Endothelial cell of umbilical vein (primary cell): ENCODE data around the gene POU2F3.

Source experiments
- EZH2 ChIP-seq: IDR thresholded peaks from 2 replicates; pipeline ENCODE4 v1.6.1; 2012; ENCODE audit warnings: borderline replicate concordance, low read depth, mild to moderate bottlenecking, moderate library complexity, low read length, inconsistent platforms; ENCODE audit not compliant: severe bottlenecking
- FOS ChIP-seq: IDR thresholded peaks from 2 replicates; pipeline ENCODE4 v1.6.1; 2011; ENCODE audit warnings: mild to moderate bottlenecking, low read length, moderate library complexity, borderline replicate concordance; ENCODE audit not compliant: insufficient read depth
- JUN ChIP-seq: IDR thresholded peaks from 2 replicates; pipeline ENCODE4 v1.6.1; 2011; ENCODE audit warnings: borderline replicate concordance, low read depth; ENCODE audit not compliant: insufficient read length, insufficient read depth
- POLR2A ChIP-seq: IDR thresholded peaks from 2 replicates; pipeline ENCODE4 v1.6.1; 2012; ENCODE audit warnings: low read depth, mild to moderate bottlenecking, control low read depth, low read length
- TF ChIP-seq, protein P1 (sequence below), 2 donors: IDR thresholded peaks; 1 replicate in 1 of 2; 2 replicates in 1 of 2; pipeline ENCODE4 v1.5.1; 2011; ENCODE audit warnings: low read length in 2 of 2, mild to moderate bottlenecking in 2 of 2, moderate library complexity in 2 of 2, control low read depth in 1 of 2, inconsistent platforms in 1 of 2, low read depth in 1 of 2; ENCODE audit not compliant: insufficient read depth in 1 of 2; ENCODE audit errors: extremely low read depth in 1 of 2
- TF ChIP-seq, protein P2 (sequence below): IDR thresholded peaks from 2 replicates; pipeline ENCODE4 v1.6.1; 2011; ENCODE audit not compliant: insufficient read depth, insufficient read length

DNA sequence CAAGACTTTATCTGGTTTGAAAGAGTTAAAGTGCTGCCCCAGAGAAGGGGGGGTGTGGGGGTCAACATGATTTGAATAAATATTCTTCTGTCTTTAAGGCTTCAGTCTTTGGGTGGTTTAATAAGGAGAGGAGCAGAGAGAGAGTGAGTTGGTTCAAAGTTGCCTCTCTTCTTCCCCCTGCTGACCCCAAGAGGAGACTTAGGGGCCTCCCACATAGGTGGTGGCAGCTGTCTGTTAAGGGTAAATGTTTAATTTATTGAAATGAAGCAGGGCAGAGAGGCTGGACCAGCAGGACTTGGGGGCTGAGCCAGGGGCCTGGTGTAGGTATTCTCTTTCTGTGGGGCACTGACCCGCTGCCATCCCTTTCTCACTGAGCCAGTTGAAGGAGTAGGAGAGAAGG is 5.5 kb downstream of the POU2F3 start:
- TF ChIP-seq JUN: no peak
- TF ChIP-seq POLR2A: no peak
- TF ChIP-seq, protein P1, sequence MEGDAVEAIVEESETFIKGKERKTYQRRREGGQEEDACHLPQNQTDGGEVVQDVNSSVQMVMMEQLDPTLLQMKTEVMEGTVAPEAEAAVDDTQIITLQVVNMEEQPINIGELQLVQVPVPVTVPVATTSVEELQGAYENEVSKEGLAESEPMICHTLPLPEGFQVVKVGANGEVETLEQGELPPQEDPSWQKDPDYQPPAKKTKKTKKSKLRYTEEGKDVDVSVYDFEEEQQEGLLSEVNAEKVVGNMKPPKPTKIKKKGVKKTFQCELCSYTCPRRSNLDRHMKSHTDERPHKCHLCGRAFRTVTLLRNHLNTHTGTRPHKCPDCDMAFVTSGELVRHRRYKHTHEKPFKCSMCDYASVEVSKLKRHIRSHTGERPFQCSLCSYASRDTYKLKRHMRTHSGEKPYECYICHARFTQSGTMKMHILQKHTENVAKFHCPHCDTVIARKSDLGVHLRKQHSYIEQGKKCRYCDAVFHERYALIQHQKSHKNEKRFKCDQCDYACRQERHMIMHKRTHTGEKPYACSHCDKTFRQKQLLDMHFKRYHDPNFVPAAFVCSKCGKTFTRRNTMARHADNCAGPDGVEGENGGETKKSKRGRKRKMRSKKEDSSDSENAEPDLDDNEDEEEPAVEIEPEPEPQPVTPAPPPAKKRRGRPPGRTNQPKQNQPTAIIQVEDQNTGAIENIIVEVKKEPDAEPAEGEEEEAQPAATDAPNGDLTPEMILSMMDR (IDR thresholded peaks at IDR 0.05; ENCODE audit: extremely low read depth in 1 of 2, insufficient read depth in 1 of 2, low read depth in 1 of 2, low read length in 2 of 2): no peak
- no peak for TF ChIP-seq FOS
- no peak for TF ChIP-seq EZH2
- TF ChIP-seq, protein P2, sequence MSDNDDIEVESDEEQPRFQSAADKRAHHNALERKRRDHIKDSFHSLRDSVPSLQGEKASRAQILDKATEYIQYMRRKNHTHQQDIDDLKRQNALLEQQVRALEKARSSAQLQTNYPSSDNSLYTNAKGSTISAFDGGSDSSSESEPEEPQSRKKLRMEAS: no peak
